Left lung (tissue), 10 donors: Measurements from ENCODE around the gene CHSY3. TPM values are rescaled to one million over a fixed set of nuclear protein-coding genes. Genes with fewer than 3 reads are reported as not detected.

ENCODE experiments used
- ATAC-seq: fragments of 200-7000 bp; cut with Tn5 transposase; one replicate; pipeline ENCODE4 v1.9.1; 2020; ENCODE audit warnings: moderate library complexity
- DNase-seq, 4 donors: peaks; one replicate each; pipeline ENCODE4 v3.0.0-alpha.2; 2013 to 2020
- H3K27ac ChIP-seq, 2 donors: fragments of 200-600 bp; sonication (generic) in 1 of 2; one replicate each; pipeline versions ENCODE4 v1.5.0 to v1.8.0; 2020 to 2021
- H3K27me3 ChIP-seq, 2 donors: fragments of 200-600 bp; sonication (generic) in 1 of 2; one replicate each; pipeline versions ENCODE4 v1.5.0 to v1.8.0; 2020 to 2021
- H3K36me3 ChIP-seq, 2 donors: fragments of 200-600 bp; sonication (generic) in 1 of 2; one replicate each; pipeline versions ENCODE4 v1.5.0 to v1.8.0; 2020 to 2021
- H3K4me1 ChIP-seq, 2 donors: fragments of 200-600 bp; one replicate each; pipeline ENCODE4 v1.8.0; 2021
- H3K4me3 ChIP-seq, 2 donors: fragments of 200-600 bp; sonication (generic) in 1 of 2; one replicate each; pipeline versions ENCODE4 v1.5.0 to v1.8.0; 2020 to 2021; ENCODE audit warnings: mild to moderate bottlenecking in 1 of 2
- H3K9me3 ChIP-seq, 2 donors: fragments of 200-600 bp; sonication (generic) in 1 of 2; one replicate each; pipeline versions ENCODE4 v1.5.0 to v1.8.0; 2020 to 2021
- CTCF ChIP-seq, 2 donors: fragments of 200-600 bp; sonication (generic) in 1 of 2; IDR thresholded peaks; one replicate each; pipeline versions ENCODE4 v1.5.0 to v1.8.0; 2021; ENCODE audit warnings: antibody characterized with exemption in 2 of 2
- intact Hi-C, 2 donors: fragments of 100-400 bp; cut with DNase I; formaldehyde crosslinking; loops; one replicate each; pipeline versions ENCODE4 v1.11.2 to v1.14.2; 2022
- polyA plus RNA-seq, 6 donors: library from polyadenylated mRNA; unstranded; fragments of 120-200 nt; gene quantifications; one replicate each; pipeline ENCODE4 v1.2.1, GENCODE V29; 2013; ENCODE audit not compliant: insufficient read length in 6 of 6
- total RNA-seq, 2 donors: library from RNA; stranded (reverse); fragmentation: NEBNext Ultra II Directional; extraction: Animal tissue kit (Norgen Biotek cat#: 25700); gene quantifications; one replicate each; pipeline ENCODE4 v1.2.1, GENCODE V29; 2021
- donor health status: DM: no; HTN: yes; CAD: no.
- donor health status: DM: no; HTN: no; CAD: no.

CHSY3 gene
- total and polyA plus RNA-seq, 8 donors = 5.0 to 10.1 (median 6.9) TPM

- H3K36me3 ChIP-seq = no peaks in the 10 kb centered on the region
- no peak for ATAC-seq
- peaks cover 0 to 2% of the 10 kb centered on the region in 2 donors for H3K9me3 ChIP-seq
- no peak overlapping the region for H3K4me3 ChIP-seq
- H3K4me1 ChIP-seq = no peaks in the 10 kb centered on the region
- H3K27me3 ChIP-seq = no peaks in the 10 kb centered on the region
- intact Hi-C loops = no loop called here
- no peak for DNase-seq
- no peak for TF ChIP-seq CTCF (IDR thresholded peaks at IDR 0.05)
- no peak overlapping the region for H3K27ac ChIP-seq
These were observed 327.5 kb downstream of the CHSY3 start for GRCh38 chr5:130231786-130232185.

- Histone ChIP-seq H3K27ac (no peak overlapping the region), H3K36me3 (no peaks in the 10 kb centered on the region), H3K4me3 (no peak overlapping the region), H3K27me3 (no peaks in the 10 kb centered on the region), H3K4me1 (no peaks in the 10 kb centered on the region), H3K9me3 (no peaks in the 10 kb centered on the region)
- intact Hi-C loops = no loop called here
- TF ChIP-seq CTCF (IDR thresholded peaks at IDR 0.05) = no peak
- ATAC-seq (no peak), DNase-seq (no peak)
These were observed 330.6 kb downstream of the CHSY3 start for GRCh38 chr5:130234816-130235215.

Other genes with a start within 250 kb of the CHSY3 start
- not detected for gene MINAR2, start 156.4 kb upstream of the CHSY3 start, total RNA-seq
- gene MINAR2, start 156.4 kb upstream of the CHSY3 start, polyA plus RNA-seq = under 1 TPM in 2 of 6 donors, not detected in 4; 0.10 to 0.11 TPM